Vagina (tissue), 2 donors: ENCODE measurements around the gene SPOCK3. TPM values are rescaled to one million over a fixed set of nuclear protein-coding genes. Genes with fewer than 3 reads are reported as not detected.

Experiments
- DNase-seq, 2 donors: peaks; one replicate each; pipeline ENCODE4 v3.0.0-alpha.2; 2017; ENCODE audit errors: extremely low spot score in 2 of 2
- H3K27ac ChIP-seq: fragments of 200-600 bp; sonication (generic); one replicate; pipeline ENCODE4 v1.5.1; 2019
- H3K27me3 ChIP-seq: fragments of 200-600 bp; sonication (generic); one replicate; pipeline ENCODE4 v1.5.1; 2019
- H3K36me3 ChIP-seq, 2 donors: fragments of 200-600 bp; sonication (generic); one replicate each; pipeline ENCODE4 v1.5.1; 2017 to 2019
- H3K4me1 ChIP-seq: fragments of 200-600 bp; sonication (generic); one replicate; pipeline ENCODE4 v1.5.1; 2019
- H3K4me3 ChIP-seq, 2 donors: fragments of 200-600 bp; sonication (generic); 1 replicate in 1 of 2; 2 replicates in 1 of 2; pipeline ENCODE4 v1.5.1; 2016 to 2019
- H3K9me3 ChIP-seq: fragments of 200-600 bp; sonication (generic); one replicate; pipeline ENCODE4 v1.5.1; 2019
- POLR2A ChIP-seq, 2 donors: fragments of 450-650 bp; IDR thresholded peaks; one replicate each; pipeline ENCODE4 v1.6.1; 2017; ENCODE audit warnings: antibody characterized with exemption in 2 of 2, mild to moderate bottlenecking in 2 of 2, moderate library complexity in 2 of 2
- POLR2AphosphoS5 ChIP-seq, 2 donors: sonication (generic); formaldehyde crosslinking; IDR thresholded peaks; one replicate each; pipeline ENCODE4 v1.9.0; 2017; ENCODE audit warnings: antibody characterized with exemption in 2 of 2, mild to moderate bottlenecking in 2 of 2, low read depth in 1 of 2; ENCODE audit not compliant: insufficient read depth in 1 of 2
- intact Hi-C: fragments of 100-400 bp; cut with DNase I; formaldehyde crosslinking; loops from one replicate; pipeline ENCODE4 v1.15.1; 2023
- total RNA-seq: library from RNA; depleted of rRNA; stranded (reverse); fragments of >200 nt; gene quantifications from one replicate; pipeline ENCODE4 v1.2.3, GENCODE V29; 2016
- TF ChIP-seq, protein P1 (sequence below), 3 experiments: fragments of 450-650 bp in 2 of 3; fragments of 200-600 bp in 1 of 3; sonication (generic) in 1 of 3; IDR thresholded peaks; one replicate each; pipeline ENCODE4 v1.5.1; 2017 to 2019; ENCODE audit warnings: antibody characterized with exemption in 3 of 3, mild to moderate bottlenecking in 2 of 3, moderate library complexity in 2 of 3

The SPOCK3 gene
- total RNA-seq, 1 donor from 2014 or later = 0.74 TPM

DNA sequence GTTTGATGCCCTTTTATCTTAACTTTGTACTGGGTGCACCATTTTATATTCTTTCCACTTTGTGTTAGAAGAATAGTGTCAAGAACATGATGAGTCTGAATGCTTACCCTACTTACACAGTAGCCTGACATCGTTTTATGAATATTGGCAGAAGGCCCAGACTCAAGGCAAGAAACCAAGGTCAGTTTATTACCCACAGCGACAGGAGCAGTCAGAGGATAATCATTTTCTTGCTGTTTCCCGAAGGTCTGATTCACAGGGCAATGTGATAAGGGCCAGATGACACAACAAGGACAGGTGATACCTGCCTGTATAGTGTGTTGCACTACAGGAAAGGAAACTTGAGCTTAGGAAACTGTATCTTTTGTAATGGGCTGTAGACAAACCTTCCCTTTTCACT lies 417.4 kb downstream of the SPOCK3 start:
- Histone ChIP-seq H3K36me3 (no peaks in the 10 kb centered on the region), H3K9me3 (no peaks in the 10 kb centered on the region), H3K27ac (no peak overlapping the region), H3K4me1 (no peaks in the 10 kb centered on the region), H3K27me3 (no peaks in the 10 kb centered on the region), H3K4me3 (no peak overlapping the region)
- intact Hi-C loops = no loop called here
- DNase-seq = no peak
- TF ChIP-seq, protein P1, sequence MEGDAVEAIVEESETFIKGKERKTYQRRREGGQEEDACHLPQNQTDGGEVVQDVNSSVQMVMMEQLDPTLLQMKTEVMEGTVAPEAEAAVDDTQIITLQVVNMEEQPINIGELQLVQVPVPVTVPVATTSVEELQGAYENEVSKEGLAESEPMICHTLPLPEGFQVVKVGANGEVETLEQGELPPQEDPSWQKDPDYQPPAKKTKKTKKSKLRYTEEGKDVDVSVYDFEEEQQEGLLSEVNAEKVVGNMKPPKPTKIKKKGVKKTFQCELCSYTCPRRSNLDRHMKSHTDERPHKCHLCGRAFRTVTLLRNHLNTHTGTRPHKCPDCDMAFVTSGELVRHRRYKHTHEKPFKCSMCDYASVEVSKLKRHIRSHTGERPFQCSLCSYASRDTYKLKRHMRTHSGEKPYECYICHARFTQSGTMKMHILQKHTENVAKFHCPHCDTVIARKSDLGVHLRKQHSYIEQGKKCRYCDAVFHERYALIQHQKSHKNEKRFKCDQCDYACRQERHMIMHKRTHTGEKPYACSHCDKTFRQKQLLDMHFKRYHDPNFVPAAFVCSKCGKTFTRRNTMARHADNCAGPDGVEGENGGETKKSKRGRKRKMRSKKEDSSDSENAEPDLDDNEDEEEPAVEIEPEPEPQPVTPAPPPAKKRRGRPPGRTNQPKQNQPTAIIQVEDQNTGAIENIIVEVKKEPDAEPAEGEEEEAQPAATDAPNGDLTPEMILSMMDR (IDR thresholded peaks at IDR 0.05) = no peak
- no peak for TF ChIP-seq POLR2AphosphoS5 (IDR thresholded peaks at IDR 0.05; ENCODE audit: insufficient read depth in 1 of 2, low read depth in 1 of 2)
- TF ChIP-seq POLR2A (IDR thresholded peaks at IDR 0.05) = no peak

GRCh38 chr4:166808380-166808779 lies 425.9 kb downstream of the SPOCK3 start:
- no peaks in the 10 kb centered on the region for H3K27me3 ChIP-seq
- H3K36me3 ChIP-seq = no peaks in the 10 kb centered on the region
- intact Hi-C loops = no loop called here
- H3K4me1 ChIP-seq = no peaks in the 10 kb centered on the region
- no peaks in the 10 kb centered on the region for H3K9me3 ChIP-seq
- H3K4me3 ChIP-seq = no peak overlapping the region
- DNase-seq = no peak
- TF ChIP-seq POLR2A (IDR thresholded peaks at IDR 0.05) (no peak), POLR2AphosphoS5 (IDR thresholded peaks at IDR 0.05; ENCODE audit: insufficient read depth in 1 of 2, low read depth in 1 of 2) (no peak)
- TF ChIP-seq, protein P1 (IDR thresholded peaks at IDR 0.05) = no peak
- H3K27ac ChIP-seq = no peak overlapping the region

DNA sequence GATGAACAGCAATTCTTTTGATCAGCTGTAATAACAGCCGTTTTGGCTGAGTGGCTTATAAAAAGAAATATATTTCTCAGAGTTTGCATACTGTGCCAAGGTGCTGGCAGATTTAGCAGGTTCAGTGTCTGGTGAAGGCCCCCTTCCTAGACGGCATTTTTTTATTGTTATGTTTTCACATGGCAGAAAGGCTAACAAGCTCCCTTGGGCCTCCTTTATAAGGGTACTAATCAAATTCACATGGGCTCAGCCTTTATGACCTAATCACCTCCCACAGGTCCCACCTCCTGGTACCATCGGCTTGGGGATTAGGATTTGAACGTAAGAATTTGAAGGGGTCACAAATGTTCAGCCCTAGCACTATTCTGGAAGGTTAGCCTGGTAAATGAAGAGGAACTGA lies 431.9 kb downstream of the SPOCK3 start:
- Histone ChIP-seq H3K9me3 (no peaks in the 10 kb centered on the region), H3K27ac (no peak overlapping the region), H3K4me3 (no peak overlapping the region), H3K4me1 (no peaks in the 10 kb centered on the region), H3K36me3 (no peaks in the 10 kb centered on the region), H3K27me3 (no peaks in the 10 kb centered on the region)
- intact Hi-C loops = no loop called here
- no peak for TF ChIP-seq POLR2AphosphoS5 (IDR thresholded peaks at IDR 0.05; ENCODE audit: insufficient read depth in 1 of 2, low read depth in 1 of 2)
- TF ChIP-seq, protein P1 (IDR thresholded peaks at IDR 0.05) = no peak
- TF ChIP-seq POLR2A (IDR thresholded peaks at IDR 0.05) = no peak
- DNase-seq = no peak

- no peaks in the 10 kb centered on the region for H3K9me3 ChIP-seq
- intact Hi-C loops = no loop called here
- no peaks in the 10 kb centered on the region for H3K36me3 ChIP-seq
- no peak for DNase-seq
- no peaks in the 10 kb centered on the region for H3K27me3 ChIP-seq
- no peaks in the 10 kb centered on the region for H3K4me1 ChIP-seq
- no peak overlapping the region for H3K27ac ChIP-seq
- no peak overlapping the region for H3K4me3 ChIP-seq
- TF ChIP-seq POLR2A (IDR thresholded peaks at IDR 0.05) (no peak), POLR2AphosphoS5 (IDR thresholded peaks at IDR 0.05; ENCODE audit: insufficient read depth in 1 of 2, low read depth in 1 of 2) (no peak)
Observed at GRCh38 chr4:166798126-166798525, 436.2 kb downstream of the SPOCK3 start.

- Histone ChIP-seq H3K27ac (no peak overlapping the region), H3K4me1 (no peaks in the 10 kb centered on the region), H3K4me3 (no peak overlapping the region), H3K27me3 (no peaks in the 10 kb centered on the region), H3K9me3 (no peaks in the 10 kb centered on the region), H3K36me3 (no peaks in the 10 kb centered on the region)
- intact Hi-C loops = no loop called here
- TF ChIP-seq POLR2A (IDR thresholded peaks at IDR 0.05) (no peak), POLR2AphosphoS5 (IDR thresholded peaks at IDR 0.05; ENCODE audit: insufficient read depth in 1 of 2, low read depth in 1 of 2) (no peak)
- TF ChIP-seq, protein P1 (IDR thresholded peaks at IDR 0.05) = no peak
- DNase-seq = no peak
Observed at GRCh38 chr4:166777760-166778159, 456.5 kb downstream of the SPOCK3 start.
